Measurements from ENCODE around the gene DIPK1B.
"Not testable (repeated sequence)": the region's sequence is repeated elsewhere in the genome, so short reads cannot be mapped to it uniquely, and the experiment has no call there.

DIPK1B gene

GRCh38 chr9:136754626-136755301, 42.4 kb downstream of the DIPK1B start:
- DNase-seq, result no peak

DNA sequence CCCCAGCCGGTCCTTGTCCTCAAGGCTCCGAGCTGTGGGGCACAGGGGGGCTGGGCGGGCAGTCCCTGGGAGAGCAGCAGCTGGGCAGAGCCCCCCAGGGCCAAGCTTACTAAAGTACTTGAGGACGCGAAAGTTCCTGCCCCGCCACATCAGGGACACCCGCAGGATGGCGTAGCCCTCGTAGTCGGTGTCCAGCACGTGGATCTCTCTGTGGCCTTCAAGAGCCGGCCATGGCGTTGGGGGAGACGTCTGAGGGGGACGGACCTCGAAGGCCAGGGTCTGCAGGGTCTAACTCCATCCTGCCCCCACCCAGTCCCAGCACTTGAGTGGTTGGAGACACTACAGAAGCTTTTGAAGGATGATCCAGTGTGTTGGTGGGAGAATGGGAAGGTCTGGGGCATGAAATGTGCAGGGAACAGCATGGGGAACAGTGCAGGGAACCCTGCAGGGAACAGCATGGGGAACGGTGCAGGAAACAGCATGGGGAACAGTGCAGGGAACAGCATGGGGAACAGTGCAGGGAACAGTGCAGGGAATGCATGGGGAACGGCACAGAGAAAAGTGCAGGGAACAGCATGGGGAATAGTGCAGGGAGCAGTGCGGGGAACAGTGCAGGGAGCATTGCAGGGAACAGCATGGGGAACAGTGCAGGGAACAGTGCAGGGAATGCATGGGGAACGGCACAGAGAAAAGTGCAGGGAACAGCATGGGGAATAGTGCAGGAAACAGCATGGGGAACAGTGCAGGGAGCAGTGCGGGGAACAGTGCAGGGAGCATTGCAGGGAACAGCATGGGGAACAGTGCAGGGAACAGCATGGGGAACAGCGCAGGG, 43.1 kb downstream of the DIPK1B start:
- DNase-seq, result not testable (repeated sequence)

DNA sequence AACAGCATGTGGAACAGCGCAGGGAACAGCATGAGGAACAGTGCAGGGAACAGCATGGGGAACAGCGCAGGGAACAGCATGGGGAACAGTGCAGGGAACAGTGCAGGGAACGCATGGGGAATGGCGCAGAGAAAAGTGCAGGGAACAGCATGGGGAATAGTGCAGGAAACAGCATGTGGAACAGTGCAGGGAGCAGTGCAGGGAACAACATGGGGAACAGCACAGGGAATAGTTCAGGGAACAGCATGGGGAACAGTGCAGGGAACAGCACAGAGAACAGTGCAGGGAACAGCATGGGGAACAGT, 43.7 kb downstream of the DIPK1B start:
- DNase-seq, result no peak

- no peak for DNase-seq
Observed at GRCh38 chr9:136756836-136757235, 44.5 kb downstream of the DIPK1B start.

DNA sequence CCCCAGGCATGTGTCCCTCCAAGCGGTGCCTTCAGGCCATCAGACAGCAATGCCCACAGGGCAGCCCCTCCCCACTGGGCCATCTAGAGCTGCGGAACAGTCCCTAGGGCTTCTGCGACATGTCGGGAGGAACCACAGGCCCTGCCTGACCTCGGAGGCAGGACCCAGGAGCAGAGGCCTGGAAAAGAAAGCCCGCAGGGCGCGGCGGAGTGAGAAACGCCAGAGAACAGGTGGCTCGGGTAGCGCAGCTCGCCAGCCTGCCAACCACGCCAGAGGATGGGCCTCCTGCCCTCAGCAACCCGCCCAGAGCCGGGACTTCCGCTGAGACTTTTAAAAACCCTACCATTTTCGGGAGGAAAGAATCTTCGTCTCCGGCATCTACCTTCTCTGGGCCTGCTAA, 45.0 kb downstream of the DIPK1B start:
- peak in 1 of 14 donors; percentile 74 for DNase-seq

- DNase-seq, result no peak
Observed at GRCh38 chr9:136757751-136758140, 45.4 kb downstream of the DIPK1B start.

DNA sequence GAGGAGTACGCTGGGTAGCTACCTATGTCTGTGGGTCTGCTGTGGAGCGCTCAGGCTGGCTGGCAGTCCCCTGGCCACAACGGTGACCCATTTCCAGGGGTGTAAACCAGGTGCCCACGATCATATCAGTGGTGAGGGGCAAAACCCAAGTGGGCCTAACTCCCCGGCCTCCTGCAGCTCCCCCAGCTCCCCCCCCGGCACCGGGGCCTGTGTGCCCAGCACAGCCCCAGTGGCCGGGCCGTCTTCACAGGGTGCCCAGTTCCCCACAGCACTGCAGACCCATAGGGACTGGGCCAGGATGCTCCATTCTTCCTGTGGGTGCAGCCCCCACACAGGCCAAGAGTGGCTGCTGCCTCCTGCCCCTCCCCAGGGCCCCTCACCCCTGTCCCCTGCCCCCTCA, 46.6 kb downstream of the DIPK1B start:
- no peak for DNase-seq

DNA sequence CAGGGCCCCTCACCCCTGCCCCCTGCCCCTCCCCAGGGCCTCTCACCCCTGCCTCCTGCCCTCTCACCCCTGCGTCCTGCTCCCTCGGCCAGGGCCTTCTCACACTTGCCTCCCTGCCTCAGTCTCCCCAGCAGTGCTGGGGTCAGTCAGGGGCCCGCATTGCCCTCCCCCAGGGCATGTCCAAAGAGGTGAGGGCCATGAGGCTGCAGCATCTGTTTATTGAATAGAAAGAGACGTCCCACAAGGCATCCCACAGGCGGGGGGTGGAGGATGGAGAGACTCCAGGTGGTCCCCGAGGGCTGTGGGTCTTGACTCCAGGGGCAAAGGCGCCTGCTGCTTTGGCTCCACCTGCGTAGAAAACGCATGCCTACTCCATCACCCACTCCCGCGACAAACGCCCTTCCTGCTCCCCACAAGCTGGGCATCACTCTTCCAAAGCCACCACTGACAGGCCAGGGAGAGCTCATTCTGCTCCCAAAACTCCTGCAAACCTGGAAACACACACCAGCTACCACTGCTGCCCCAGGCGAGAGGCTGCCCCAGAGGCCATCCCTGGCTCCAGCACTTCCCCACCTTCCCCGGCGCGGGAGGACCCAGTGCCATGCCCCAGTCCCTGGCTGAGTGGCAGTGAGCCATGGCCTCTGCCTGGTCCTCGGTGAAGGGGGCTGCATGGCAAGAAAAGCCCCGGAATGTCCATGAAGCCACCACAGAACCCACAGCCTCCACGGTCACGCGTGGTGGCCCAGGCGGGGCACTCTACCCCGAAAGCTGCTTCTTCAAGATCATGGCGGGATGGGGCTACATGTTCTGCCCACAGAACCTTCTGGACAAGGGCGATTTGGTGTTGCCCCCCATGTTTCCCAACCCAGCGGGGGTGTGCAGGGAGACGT, 47.3 kb downstream of the DIPK1B start:
- no peak for DNase-seq

- DNase-seq, result no peak
Observed at GRCh38 chr9:136760424-136760823, 48.1 kb downstream of the DIPK1B start.

DNA sequence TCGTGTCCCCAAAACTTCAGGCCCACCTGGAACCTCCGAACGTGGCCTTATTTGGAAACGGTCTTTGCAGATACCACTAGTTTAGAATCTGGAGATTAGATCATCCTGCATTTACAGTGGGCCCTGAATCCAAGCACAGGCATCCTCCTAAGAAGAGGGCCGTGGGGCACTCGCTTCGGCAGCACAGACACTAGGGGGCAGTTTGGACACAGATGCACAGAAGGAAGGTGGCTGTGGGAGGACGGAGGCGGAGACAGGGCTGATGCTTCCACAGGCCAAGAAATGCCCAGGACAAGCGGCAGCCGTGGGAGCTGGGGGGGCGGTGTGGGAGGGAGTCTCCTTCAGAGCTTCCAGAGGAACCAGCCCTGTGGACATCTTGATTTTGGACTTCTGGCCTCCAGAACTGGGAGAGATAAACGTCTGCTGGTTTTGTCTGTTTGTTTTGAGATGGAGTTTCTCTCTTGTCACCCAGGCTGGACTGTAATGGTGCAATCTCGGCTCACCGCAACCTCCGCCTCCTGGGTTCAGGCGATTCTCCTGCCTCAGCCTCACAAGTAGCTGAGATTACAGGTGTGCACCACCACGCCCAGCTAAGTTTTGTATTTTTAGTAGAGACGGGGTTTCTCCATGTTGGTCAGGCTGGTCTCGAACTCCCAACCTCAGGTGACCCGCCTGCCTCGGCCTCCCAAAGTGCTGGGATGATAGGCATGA, 48.6 kb downstream of the DIPK1B start:
- peak in 5 of 14 donors; percentile 4 to 69 (median 24) for DNase-seq

- DNase-seq, result no peak
Observed at GRCh38 chr9:136761545-136761981, 49.2 kb downstream of the DIPK1B start.

DNA sequence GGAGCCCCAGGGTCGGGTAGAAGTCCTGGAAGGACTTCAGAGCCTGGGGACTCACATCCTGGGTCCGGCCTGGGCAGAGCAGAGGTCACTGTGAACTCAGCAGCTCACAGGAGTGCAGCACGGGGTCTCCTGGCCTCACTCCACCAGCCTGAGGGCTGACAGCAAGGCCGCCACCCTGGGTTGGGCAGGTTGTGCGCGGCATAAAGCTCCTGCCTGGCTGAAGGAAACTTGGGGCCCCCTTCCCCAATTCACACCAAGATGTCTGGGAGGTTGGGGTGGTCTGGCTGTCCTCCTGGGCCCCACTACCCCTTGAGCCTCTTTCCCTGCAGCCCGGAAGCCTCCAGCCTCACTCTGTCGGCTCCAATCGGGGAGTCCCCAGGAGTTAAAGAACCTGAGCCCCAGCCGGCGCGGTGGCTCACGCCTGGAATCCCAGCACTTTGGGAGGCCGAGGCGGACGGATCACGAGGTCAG, 49.9 kb downstream of the DIPK1B start:
- DNase-seq, result no peak

- no peak for DNase-seq
Observed at GRCh38 chr9:136762915-136763648, 50.7 kb downstream of the DIPK1B start.

- DNase-seq, result no peak
Observed at GRCh38 chr9:136763649-136764035, 51.3 kb downstream of the DIPK1B start.

DNA sequence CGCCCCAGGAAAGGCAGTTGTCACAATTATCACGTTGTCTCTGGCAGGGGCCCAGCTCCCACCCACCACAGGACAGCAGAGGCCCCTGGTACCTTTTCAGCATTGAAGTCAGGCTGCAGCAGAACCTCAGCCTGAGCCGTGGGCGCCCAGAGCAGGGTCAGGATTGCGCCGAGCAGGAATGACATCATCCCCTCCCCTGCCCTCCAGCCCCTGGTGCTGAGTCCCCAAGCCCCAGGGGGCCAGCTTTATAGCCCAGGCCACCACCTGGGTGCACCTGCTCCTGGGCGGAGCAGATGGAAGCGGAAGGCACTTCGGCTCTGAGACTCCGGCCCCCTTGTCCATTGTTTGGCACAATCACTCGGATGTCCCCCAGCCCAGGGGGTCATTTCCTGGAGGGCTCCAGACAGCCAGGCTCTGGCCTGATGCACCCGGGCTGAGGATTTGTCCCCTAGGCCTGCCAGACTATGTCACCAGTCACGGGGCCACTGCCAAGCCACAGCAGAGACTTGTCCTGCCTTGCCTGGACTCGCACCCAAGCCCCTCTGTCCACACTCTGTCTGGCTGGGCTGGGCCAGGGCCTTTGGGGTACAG, 52.0 kb downstream of the DIPK1B start, which contains the start of gene LCN15:
Gene LCN15, minus strand, starts transcription at position 218 of the 591 bp plus-strand sequence. Its CDS starts 30 bp downstream, at position 188.
- DNase-seq, result no peak

- no peak for DNase-seq
Observed at GRCh38 chr9:136765041-136765440, 52.7 kb downstream of the DIPK1B start.

GRCh38 chr9:136765745-136766409, 53.5 kb downstream of the DIPK1B start:
- not testable (repeated sequence) for DNase-seq

- DNase-seq, result peak in 7 of 14 donors; percentile 6 to 68 (median 25)
Observed at GRCh38 chr9:136766410-136767120, 54.2 kb downstream of the DIPK1B start.

GRCh38 chr9:136769710-136770191, 57.4 kb downstream of the DIPK1B start:
- peak in 4 of 14 donors; percentile 5 to 25 (median 9) for DNase-seq
